Measurements from ENCODE around the gene TGFB2. TPM values are rescaled to one million over a fixed set of nuclear protein-coding genes. Genes with fewer than 3 reads are reported as not detected.

TGFB2 gene
- total and polyA plus RNA-seq, 2 experiments from 2014 or later = 13.6 to 17.1 TPM

DNA sequence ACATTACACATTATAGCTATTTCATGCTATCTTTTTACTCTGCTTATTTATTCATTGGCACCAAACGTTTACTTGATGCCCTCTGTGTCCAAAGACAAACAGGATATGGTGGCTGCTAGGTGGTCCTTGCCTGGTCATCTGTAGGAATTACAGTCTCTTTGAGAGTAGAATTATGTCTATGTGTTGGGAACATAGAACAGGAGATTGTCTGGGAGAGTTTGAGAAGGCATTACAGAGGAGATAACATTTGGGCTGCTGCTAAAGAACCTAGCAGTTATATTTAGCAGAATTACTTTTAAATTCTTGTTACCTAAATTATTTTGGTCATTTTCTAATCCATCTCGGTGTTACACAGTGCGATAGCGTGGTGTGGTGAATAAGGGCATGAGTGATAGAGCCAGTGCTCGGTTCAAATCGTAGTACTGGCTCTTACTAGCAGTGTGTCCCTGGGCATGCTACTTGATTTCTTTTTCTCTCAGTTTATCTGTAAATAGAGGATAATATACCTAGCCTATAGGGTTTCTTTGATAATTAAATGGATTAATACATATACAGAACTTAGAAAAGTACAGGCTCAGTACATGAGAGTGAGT is 39.6 kb upstream of the TGFB2 start:
- TF ChIP-seq, protein P1, sequence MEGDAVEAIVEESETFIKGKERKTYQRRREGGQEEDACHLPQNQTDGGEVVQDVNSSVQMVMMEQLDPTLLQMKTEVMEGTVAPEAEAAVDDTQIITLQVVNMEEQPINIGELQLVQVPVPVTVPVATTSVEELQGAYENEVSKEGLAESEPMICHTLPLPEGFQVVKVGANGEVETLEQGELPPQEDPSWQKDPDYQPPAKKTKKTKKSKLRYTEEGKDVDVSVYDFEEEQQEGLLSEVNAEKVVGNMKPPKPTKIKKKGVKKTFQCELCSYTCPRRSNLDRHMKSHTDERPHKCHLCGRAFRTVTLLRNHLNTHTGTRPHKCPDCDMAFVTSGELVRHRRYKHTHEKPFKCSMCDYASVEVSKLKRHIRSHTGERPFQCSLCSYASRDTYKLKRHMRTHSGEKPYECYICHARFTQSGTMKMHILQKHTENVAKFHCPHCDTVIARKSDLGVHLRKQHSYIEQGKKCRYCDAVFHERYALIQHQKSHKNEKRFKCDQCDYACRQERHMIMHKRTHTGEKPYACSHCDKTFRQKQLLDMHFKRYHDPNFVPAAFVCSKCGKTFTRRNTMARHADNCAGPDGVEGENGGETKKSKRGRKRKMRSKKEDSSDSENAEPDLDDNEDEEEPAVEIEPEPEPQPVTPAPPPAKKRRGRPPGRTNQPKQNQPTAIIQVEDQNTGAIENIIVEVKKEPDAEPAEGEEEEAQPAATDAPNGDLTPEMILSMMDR (IDR thresholded peaks at IDR 0.05; ENCODE audit: poor library complexity) = no peak
- TF ChIP-seq EZH2 (IDR thresholded peaks at IDR 0.05; ENCODE audit: borderline replicate concordance) = no peak
- no peak for TF ChIP-seq EZH2phosphoT487 (IDR thresholded peaks at IDR 0.05; ENCODE audit: low read depth, severe bottlenecking, unreplicated experiment)
- Histone ChIP-seq H3K9me3 (ENCODE audit: low read depth) (no peaks in the 10 kb centered on the region), H3K9me2 (replicated peaks; ENCODE audit: insufficient read depth) (no peaks in the 10 kb centered on the region), H3K36me3 (replicated peaks; ENCODE audit: insufficient read depth, low read depth) (no peaks in the 10 kb centered on the region), H3K27me3 (no peaks in the 10 kb centered on the region), H2AFZ (no peak overlapping the region), H3K4me2 (no peak overlapping the region), H3K27ac (no peak overlapping the region), H3K4me3 (no peak overlapping the region), H3K4me1 (ENCODE audit: insufficient read depth) (no peaks in the 10 kb centered on the region), H3K79me2 (peaks cover 8% of the 10 kb centered on the region), H4K20me1 (ENCODE audit: insufficient read depth, poor library complexity, severe bottlenecking) (no peaks in the 10 kb centered on the region)
- no peak for DNase-seq (ENCODE audit: low spot score)
- WGBS (ENCODE audit: low lambda C conversion rate, missing lambda C conversion rate) = 76% methylated on average over 6 of the region's 6 CpGs

DNA sequence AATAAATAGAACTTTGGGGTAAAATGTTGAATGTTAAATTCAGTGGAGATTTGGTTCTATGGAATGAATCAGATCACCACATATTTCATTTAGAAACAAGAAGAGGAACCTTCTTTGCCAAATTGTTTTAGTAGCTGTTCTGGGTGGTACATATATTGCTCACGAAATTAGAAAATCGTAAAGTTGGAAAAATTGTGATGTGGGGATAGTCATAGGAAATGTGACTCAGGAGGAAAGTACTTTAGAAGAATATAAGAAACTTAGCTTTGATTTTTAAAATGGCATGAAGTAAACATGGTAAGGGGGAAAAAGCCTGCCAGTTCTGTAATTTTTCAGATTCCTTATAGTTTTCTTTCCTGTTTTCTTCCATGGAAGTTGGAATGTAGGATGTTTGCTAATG is 32.6 kb upstream of the TGFB2 start:
- Histone ChIP-seq H2AFZ (no peak overlapping the region), H3K4me3 (no peak overlapping the region), H3K27ac (no peak overlapping the region), H4K20me1 (ENCODE audit: insufficient read depth, poor library complexity, severe bottlenecking) (no peaks in the 10 kb centered on the region), H3K9me3 (ENCODE audit: low read depth) (no peaks in the 10 kb centered on the region), H3K27me3 (no peaks in the 10 kb centered on the region), H3K4me1 (ENCODE audit: insufficient read depth) (no peaks in the 10 kb centered on the region), H3K4me2 (no peak overlapping the region), H3K9me2 (replicated peaks; ENCODE audit: insufficient read depth) (no peaks in the 10 kb centered on the region), H3K36me3 (replicated peaks; ENCODE audit: insufficient read depth, low read depth) (no peaks in the 10 kb centered on the region), H3K79me2 (no peaks in the 10 kb centered on the region)
- 92% methylated on average over 2 of the region's 2 CpGs for WGBS (ENCODE audit: low lambda C conversion rate, missing lambda C conversion rate)
- DNase-seq (ENCODE audit: low spot score) = no peak
- TF ChIP-seq EZH2 (IDR thresholded peaks at IDR 0.05; ENCODE audit: borderline replicate concordance) = no peak
- TF ChIP-seq EZH2phosphoT487 (IDR thresholded peaks at IDR 0.05; ENCODE audit: low read depth, severe bottlenecking, unreplicated experiment) = no peak
- TF ChIP-seq, protein P1 (IDR thresholded peaks at IDR 0.05; ENCODE audit: poor library complexity) = no peak

DNA sequence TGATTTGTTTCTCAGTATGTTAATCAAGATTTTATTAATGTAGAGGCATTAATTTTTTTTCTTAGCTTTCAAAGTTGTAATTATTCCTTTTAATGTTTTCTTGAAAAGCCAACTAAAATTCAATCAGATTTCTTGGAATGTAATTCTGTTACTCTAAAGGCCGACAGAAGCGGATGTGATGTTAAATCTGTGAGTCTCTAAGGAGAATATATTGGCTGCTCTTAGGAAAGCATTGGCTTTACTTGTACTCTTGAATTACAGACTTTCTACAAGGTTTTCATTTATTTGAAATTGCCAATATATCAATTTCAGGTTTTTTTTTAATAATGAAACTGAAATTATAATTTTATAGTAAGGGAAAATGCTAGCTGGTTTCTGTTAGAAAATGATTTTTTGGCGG is 30.8 kb upstream of the TGFB2 start:
- no peak overlapping the region for H3K4me2 ChIP-seq
- no peaks in the 10 kb centered on the region for H3K79me2 ChIP-seq
- DNase-seq (ENCODE audit: low spot score) = no peak
- WGBS (ENCODE audit: low lambda C conversion rate, missing lambda C conversion rate) = 96% methylated on average over 3 of the region's 3 CpGs
- H4K20me1 ChIP-seq (ENCODE audit: insufficient read depth, poor library complexity, severe bottlenecking) = no peaks in the 10 kb centered on the region
- no peaks in the 10 kb centered on the region for H3K9me3 ChIP-seq (ENCODE audit: low read depth)
- no peak for TF ChIP-seq EZH2phosphoT487 (IDR thresholded peaks at IDR 0.05; ENCODE audit: low read depth, severe bottlenecking, unreplicated experiment)
- no peak for TF ChIP-seq EZH2 (IDR thresholded peaks at IDR 0.05; ENCODE audit: borderline replicate concordance)
- H3K36me3 ChIP-seq (replicated peaks; ENCODE audit: insufficient read depth, low read depth) = no peaks in the 10 kb centered on the region
- no peak overlapping the region for H2AFZ ChIP-seq
- H3K9me2 ChIP-seq (replicated peaks; ENCODE audit: insufficient read depth) = no peaks in the 10 kb centered on the region
- H3K4me1 ChIP-seq (ENCODE audit: insufficient read depth) = no peaks in the 10 kb centered on the region
- H3K4me3 ChIP-seq = no peak overlapping the region
- H3K27me3 ChIP-seq = no peaks in the 10 kb centered on the region
- H3K27ac ChIP-seq = no peak overlapping the region

DNA sequence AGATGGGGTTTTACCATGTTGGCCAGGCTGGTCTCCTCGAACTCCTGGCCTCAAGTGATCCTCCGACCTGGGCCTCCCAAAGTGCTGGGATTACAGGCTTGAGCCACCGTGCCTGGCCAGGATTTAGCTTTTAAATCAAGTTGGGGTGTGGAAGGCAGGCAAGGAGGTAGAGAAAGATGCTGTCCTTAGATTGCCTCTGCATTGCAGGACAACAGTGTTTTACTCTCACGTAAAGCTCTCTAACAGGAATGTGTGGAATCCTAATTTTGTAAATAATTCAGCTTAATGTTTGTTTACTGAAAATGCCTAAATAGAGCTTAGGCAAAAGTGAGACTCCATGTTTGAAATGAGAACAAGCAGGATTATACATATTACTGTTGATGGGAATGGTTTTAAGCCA is 29.5 kb upstream of the TGFB2 start:
- H3K9me3 ChIP-seq (ENCODE audit: low read depth) = no peaks in the 10 kb centered on the region
- no peak overlapping the region for H2AFZ ChIP-seq
- DNase-seq (ENCODE audit: low spot score) = no peak
- no peaks in the 10 kb centered on the region for H3K9me2 ChIP-seq (replicated peaks; ENCODE audit: insufficient read depth)
- H3K4me3 ChIP-seq = no peak overlapping the region
- TF ChIP-seq EZH2phosphoT487 (IDR thresholded peaks at IDR 0.05; ENCODE audit: low read depth, severe bottlenecking, unreplicated experiment) (no peak), EZH2 (IDR thresholded peaks at IDR 0.05; ENCODE audit: borderline replicate concordance) (no peak)
- TF ChIP-seq, protein P1 (IDR thresholded peaks at IDR 0.05; ENCODE audit: poor library complexity) = no peak
- 77% methylated on average over 4 of the region's 4 CpGs for WGBS (ENCODE audit: low lambda C conversion rate, missing lambda C conversion rate)
- H3K4me2 ChIP-seq = no peak overlapping the region
- H3K27me3 ChIP-seq = no peaks in the 10 kb centered on the region
- no peaks in the 10 kb centered on the region for H3K36me3 ChIP-seq (replicated peaks; ENCODE audit: insufficient read depth, low read depth)
- H3K79me2 ChIP-seq = no peaks in the 10 kb centered on the region
- no peak overlapping the region for H3K27ac ChIP-seq
- no peaks in the 10 kb centered on the region for H3K4me1 ChIP-seq (ENCODE audit: insufficient read depth)
- H4K20me1 ChIP-seq (ENCODE audit: insufficient read depth, poor library complexity, severe bottlenecking) = no peaks in the 10 kb centered on the region
